ENCODE results near the gene NLRP5. TPM values are rescaled to one million over a fixed set of nuclear protein-coding genes. Genes with fewer than 3 reads are reported as not detected.

Gene NLRP5
- total and polyA plus RNA-seq, 2 of the 4 experiments (the other 2 are of a cell fraction) = not detected

GRCh38 chr19:56089344-56089743, 102.8 kb downstream of the NLRP5 start:
- TF ChIP-seq ELK1 (IDR thresholded peaks at IDR 0.05; ENCODE audit: borderline replicate concordance, low read depth, low read length) (no peak), CEBPB (IDR thresholded peaks at IDR 0.05; ENCODE audit: low read depth, low read length) (no peak), MAFK (IDR thresholded peaks at IDR 0.05; ENCODE audit: low read depth, low read length) (no peak), POLR2A (IDR thresholded peaks at IDR 0.05; ENCODE audit: low read depth, low read length) (no peak), RCOR1 (IDR thresholded peaks at IDR 0.05; ENCODE audit: insufficient replicate concordance, low read length) (no peak), NFE2L2 (IDR thresholded peaks at IDR 0.05; ENCODE audit: low read depth, low read length) (no peak), CHD1 (IDR thresholded peaks at IDR 0.05; ENCODE audit: low read depth, low read length) (no peak), RAD21 (IDR thresholded peaks at IDR 0.05; ENCODE audit: low read length) (no peak), FOS (IDR thresholded peaks at IDR 0.05; ENCODE audit: low read depth, low read length) (no peak), MAZ (IDR thresholded peaks at IDR 0.05; ENCODE audit: borderline replicate concordance, low read depth, low read length) (no peak)
- TF ChIP-seq, protein P1, sequence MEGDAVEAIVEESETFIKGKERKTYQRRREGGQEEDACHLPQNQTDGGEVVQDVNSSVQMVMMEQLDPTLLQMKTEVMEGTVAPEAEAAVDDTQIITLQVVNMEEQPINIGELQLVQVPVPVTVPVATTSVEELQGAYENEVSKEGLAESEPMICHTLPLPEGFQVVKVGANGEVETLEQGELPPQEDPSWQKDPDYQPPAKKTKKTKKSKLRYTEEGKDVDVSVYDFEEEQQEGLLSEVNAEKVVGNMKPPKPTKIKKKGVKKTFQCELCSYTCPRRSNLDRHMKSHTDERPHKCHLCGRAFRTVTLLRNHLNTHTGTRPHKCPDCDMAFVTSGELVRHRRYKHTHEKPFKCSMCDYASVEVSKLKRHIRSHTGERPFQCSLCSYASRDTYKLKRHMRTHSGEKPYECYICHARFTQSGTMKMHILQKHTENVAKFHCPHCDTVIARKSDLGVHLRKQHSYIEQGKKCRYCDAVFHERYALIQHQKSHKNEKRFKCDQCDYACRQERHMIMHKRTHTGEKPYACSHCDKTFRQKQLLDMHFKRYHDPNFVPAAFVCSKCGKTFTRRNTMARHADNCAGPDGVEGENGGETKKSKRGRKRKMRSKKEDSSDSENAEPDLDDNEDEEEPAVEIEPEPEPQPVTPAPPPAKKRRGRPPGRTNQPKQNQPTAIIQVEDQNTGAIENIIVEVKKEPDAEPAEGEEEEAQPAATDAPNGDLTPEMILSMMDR (conservative IDR thresholded peaks at IDR 0.05; ENCODE audit: low read depth, low read length) = no peak
- TF ChIP-seq, protein P2, sequence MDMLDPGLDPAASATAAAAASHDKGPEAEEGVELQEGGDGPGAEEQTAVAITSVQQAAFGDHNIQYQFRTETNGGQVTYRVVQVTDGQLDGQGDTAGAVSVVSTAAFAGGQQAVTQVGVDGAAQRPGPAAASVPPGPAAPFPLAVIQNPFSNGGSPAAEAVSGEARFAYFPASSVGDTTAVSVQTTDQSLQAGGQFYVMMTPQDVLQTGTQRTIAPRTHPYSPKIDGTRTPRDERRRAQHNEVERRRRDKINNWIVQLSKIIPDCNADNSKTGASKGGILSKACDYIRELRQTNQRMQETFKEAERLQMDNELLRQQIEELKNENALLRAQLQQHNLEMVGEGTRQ (IDR thresholded peaks at IDR 0.05; ENCODE audit: low read depth, low read length) = no peak
- Histone ChIP-seq H4K8ac (ENCODE audit: low read depth in 2 of 2, low read length in 2 of 2) (no peak overlapping the region), H2BK5ac (ENCODE audit: low read depth, low read length, poor library complexity, severe bottlenecking) (no peak overlapping the region), H3K36me3 (ENCODE audit: control insufficient read depth, insufficient read depth, low read length) (peaks cover 26% of the 10 kb centered on the region), H2BK15ac (ENCODE audit: low read depth, low read length) (no peak overlapping the region), H2AK9ac (replicated peaks; ENCODE audit: low read depth, low read length, poor library complexity) (no peak overlapping the region), H3K9ac (ENCODE audit: low read depth, low read length) (no peak overlapping the region), H3K9me3 (ENCODE audit: control insufficient read depth, insufficient read depth, low read length) (peaks cover 11% of the 10 kb centered on the region), H2AK5ac (ENCODE audit: low read depth, low read length) (no peak overlapping the region), H2BK120ac (ENCODE audit: low read depth, low read length) (no peak overlapping the region), H3K4me1 (ENCODE audit: control insufficient read depth, insufficient read depth, low read length) (peaks cover 3% of the 10 kb centered on the region; the same call in 1 of the 2 replicates), H3K4ac (ENCODE audit: low read depth, low read length) (no peak overlapping the region), H4K5ac (ENCODE audit: low read depth, low read length) (no peak overlapping the region), H3K14ac (replicated peaks; ENCODE audit: low read depth, low read length) (no peak overlapping the region), H3K4me2 (ENCODE audit: low read depth, low read length) (no peak overlapping the region), H3K18ac (ENCODE audit: low read depth, low read length) (no peak overlapping the region), H3K27ac (ENCODE audit: insufficient read depth, low read length) (no peak overlapping the region), H2AFZ (replicated peaks; ENCODE audit: low read length, poor library complexity) (no peak overlapping the region), H4K20me1 (ENCODE audit: insufficient read depth, low read length) (peaks cover 54% of the 10 kb centered on the region), H2BK20ac (ENCODE audit: low read depth, low read length) (no peak overlapping the region), H3K23ac (ENCODE audit: low read depth, low read length) (no peak overlapping the region), H3K4me3 (ENCODE audit: insufficient read depth, low read depth, low read length) (no peak overlapping the region), H3K56ac (ENCODE audit: extremely low read depth, insufficient read depth, low read length) (no peak overlapping the region), H4K91ac (ENCODE audit: insufficient read depth, low read depth, low read length) (no peak overlapping the region), H3K9me1 (ENCODE audit: insufficient read depth, low read length) (0 out of 2 replicates have a peak, but pooled peaks cover 5% of the 10 kb centered on the region), H3K79me1 (ENCODE audit: low read depth in 1 of 2, low read length in 2 of 2) (peaks cover 19 to 52% of the 10 kb centered on the region in 2 experiments), H3K27me3 (ENCODE audit: control insufficient read depth, insufficient read depth, low read length) (no peaks in the 10 kb centered on the region)
- dilution Hi-C loops (cut with HindIII; ENCODE audit: low sequenced_read_pairs, unreplicated experiment) (no loop called here), intact Hi-C loops (cut with micrococcal nuclease) (no loop called here), in situ Hi-C loops (cut with MboI; ENCODE audit: low sequenced_read_pairs) (no loop called here)
- BruUV-seq (replicated peaks) = no TSS peak
- WGBS, 2 experiments (ENCODE audit: extremely low coverage in 2 of 2, insufficient read length in 1 of 2) = 89% methylated on average over 7 of the region's 14 CpGs; no CpG with 5 or more reads in 1 of the 2 experiments
- ATAC-seq (ENCODE audit: low read depth) = no peak
- CTCF ChIA-PET = no interaction called here
- DNase-seq = no peak
- POLR2A ChIA-PET (ENCODE audit: unreplicated experiment) = no interaction called here
